Right lobe of liver (tissue), 4 donors: ENCODE data around the gene ALS2.

Source experiments
- CTCF ChIP-seq, 4 donors: fragments of 200-600 bp in 3 of 4; fragments of 450-650 bp in 1 of 4; IDR thresholded peaks; one replicate each; pipeline versions ENCODE4 v1.5.1 to v1.8.0; 2016 to 2022; ENCODE audit warnings: antibody characterized with exemption in 4 of 4, mild to moderate bottlenecking in 2 of 4
- POLR2A ChIP-seq: fragments of 450-650 bp; IDR thresholded peaks from one replicate; pipeline ENCODE4 v1.6.1; 2017; ENCODE audit warnings: antibody characterized with exemption, mild to moderate bottlenecking
- donor health status: DM: no; HTN: no; CAD: no.
- donor health status: DM: no; HTN: no; CAD: no.
- donor health status: DM: no; HTN: yes; CAD: no.

- TF ChIP-seq CTCF (IDR thresholded peaks at IDR 0.05) (no peak), POLR2A (no peak)
These were observed 79.1 kb downstream of the ALS2 start for GRCh38 chr2:201701646-201702045.
